Amniotic stem cell (primary cell): ENCODE measurements around the gene CES4A.
"Not testable (repeated sequence)": the region's sequence is repeated elsewhere in the genome, so short reads cannot be mapped to it uniquely, and the experiment has no call there.

ENCODE experiments used
- DNase-seq: peaks from one replicate; lab custom pipeline; 2025; lab: John Stamatoyannopoulos, UW

Gene CES4A

GRCh38 chr16:66991545-66992077 is 3.2 kb downstream of the CES4A start:
- DNase-seq, result no peak

GRCh38 chr16:66993558-66993957 is 5.2 kb downstream of the CES4A start:
- DNase-seq, result not testable (repeated sequence)

- no peak for DNase-seq
These were observed 8.1 kb downstream of the CES4A start for GRCh38 chr16:66996324-66996982.

GRCh38 chr16:66996983-66997358 is 8.6 kb downstream of the CES4A start:
- no peak for DNase-seq

- DNase-seq, result no peak
These were observed 12.3 kb downstream of the CES4A start for GRCh38 chr16:67000384-67001351.

GRCh38 chr16:67001726-67002125 is 13.3 kb downstream of the CES4A start:
- no peak for DNase-seq

GRCh38 chr16:67006930-67007658 is 18.7 kb downstream of the CES4A start:
- no peak for DNase-seq

GRCh38 chr16:67009158-67009557 is 20.8 kb downstream of the CES4A start:
- no peak for DNase-seq

- no peak for DNase-seq
These were observed 22.9 kb downstream of the CES4A start for GRCh38 chr16:67011274-67011673.

GRCh38 chr16:67013233-67013822 is 24.9 kb downstream of the CES4A start:
- no peak for DNase-seq

GRCh38 chr16:67013823-67014633 is 25.6 kb downstream of the CES4A start:
- no peak for DNase-seq

- DNase-seq, result no peak
These were observed 26.4 kb downstream of the CES4A start for GRCh38 chr16:67014634-67015312.

- no peak for DNase-seq
These were observed 26.9 kb downstream of the CES4A start for GRCh38 chr16:67015313-67015731.

- no peak for DNase-seq
These were observed 27.8 kb downstream of the CES4A start for GRCh38 chr16:67016143-67016542.

GRCh38 chr16:67016681-67017420 is 28.5 kb downstream of the CES4A start:
- DNase-seq, result no peak

- no peak for DNase-seq
These were observed 29.0 kb downstream of the CES4A start for GRCh38 chr16:67017421-67017750.

- DNase-seq, result peak; percentile 67
These were observed 29.6 kb downstream of the CES4A start for GRCh38 chr16:67017810-67018488.

GRCh38 chr16:67019171-67019570 is 30.8 kb downstream of the CES4A start:
- DNase-seq, result no peak

GRCh38 chr16:67021321-67021720 is 32.9 kb downstream of the CES4A start:
- DNase-seq, result no peak
